Prostate gland (tissue), 2 donors: Measurements from ENCODE around the gene HDAC10. TPM values are rescaled to one million over a fixed set of nuclear protein-coding genes. Genes with fewer than 3 reads are reported as not detected.

Experiments used
- DNase-seq: peaks from one replicate; pipeline ENCODE4 v3.0.0-alpha.2; 2019; ENCODE audit warnings: low spot score
- H3K27ac ChIP-seq, 2 donors: fragments of 200-600 bp; sonication (generic); 2 replicates each; pipeline ENCODE4 v1.5.1; 2017 to 2019
- H3K27me3 ChIP-seq: fragments of 200-600 bp; sonication (generic); replicated peaks from 2 replicates; pipeline ENCODE4 v1.5.1; 2019; ENCODE audit not compliant: insufficient read depth
- H3K36me3 ChIP-seq, 2 donors: fragments of 200-600 bp; sonication (generic); 1 replicate in 1 of 2; 2 replicates in 1 of 2; pipeline versions ENCODE4 v1.5.1 to v1.8.1; 2017 to 2019
- H3K4me1 ChIP-seq: fragments of 200-600 bp; sonication (generic); replicated peaks from 2 replicates; pipeline ENCODE4 v1.5.1; 2019
- H3K4me3 ChIP-seq, 2 donors: fragments of 200-600 bp; sonication (generic); 2 replicates each; pipeline ENCODE4 v1.5.1; 2017 to 2019
- H3K9me3 ChIP-seq: fragments of 200-600 bp; sonication (generic); 2 replicates; pipeline ENCODE4 v1.5.1; 2017
- CTCF ChIP-seq, 4 experiments: fragments of 200-600 bp in 2 of 4; fragments of 450-650 bp in 2 of 4; sonication (generic) in 2 of 4; IDR thresholded peaks; 1 replicate in 3 of 4; 2 replicates in 1 of 4; pipeline ENCODE4 v1.5.1; 2016 to 2019; ENCODE audit warnings: antibody characterized with exemption in 4 of 4, mild to moderate bottlenecking in 2 of 4, moderate library complexity in 2 of 4
- POLR2A ChIP-seq: fragments of 450-650 bp; IDR thresholded peaks from one replicate; pipeline ENCODE4 v1.6.1; 2016; ENCODE audit warnings: antibody characterized with exemption, mild to moderate bottlenecking
- POLR2AphosphoS5 ChIP-seq: sonication (generic); formaldehyde crosslinking; IDR thresholded peaks from one replicate; pipeline ENCODE4 v1.6.1; 2017; ENCODE audit warnings: antibody characterized with exemption
- WGBS: methylation state at CpG from one replicate; pipeline ENCODE4 v1.1.5; 2018; 5-methylcytosine and 5-hydroxymethylcytosine counted together
- intact Hi-C: fragments of 100-400 bp; cut with DNase I; formaldehyde crosslinking; loops from one replicate; pipeline ENCODE4 v1.14.2; 2022
- total RNA-seq, 2 donors: library from RNA; depleted of rRNA; stranded (reverse); fragments of >200 nt; gene quantifications; one replicate each; pipeline ENCODE4 v1.1.0, GENCODE V29; 2016

Gene HDAC10
- total RNA-seq, 2 donors from 2014 or later = 36.9 to 41.3 TPM

- Histone ChIP-seq H3K9me3 (no peaks in the 10 kb centered on the region), H3K27me3 (no peaks in the 10 kb centered on the region), H3K4me3 (peak overlapping the region; percentile 40 to 53), H3K27ac (peak overlapping the region; percentile 55 to 75), H3K4me1 (peaks cover 22% of the 10 kb centered on the region), H3K36me3 (no peaks in the 10 kb centered on the region)
- WGBS = 20% methylated on average over 18 of the region's 18 CpGs
- no peak for TF ChIP-seq POLR2A
- no peak for TF ChIP-seq POLR2AphosphoS5
- TF ChIP-seq CTCF (IDR thresholded peaks at IDR 0.05) = no peak
- no peak for DNase-seq
- intact Hi-C loops = no loop called here
Measured at GRCh38 chr22:50269573-50269969, 18.5 kb upstream of the HDAC10 start.

DNA sequence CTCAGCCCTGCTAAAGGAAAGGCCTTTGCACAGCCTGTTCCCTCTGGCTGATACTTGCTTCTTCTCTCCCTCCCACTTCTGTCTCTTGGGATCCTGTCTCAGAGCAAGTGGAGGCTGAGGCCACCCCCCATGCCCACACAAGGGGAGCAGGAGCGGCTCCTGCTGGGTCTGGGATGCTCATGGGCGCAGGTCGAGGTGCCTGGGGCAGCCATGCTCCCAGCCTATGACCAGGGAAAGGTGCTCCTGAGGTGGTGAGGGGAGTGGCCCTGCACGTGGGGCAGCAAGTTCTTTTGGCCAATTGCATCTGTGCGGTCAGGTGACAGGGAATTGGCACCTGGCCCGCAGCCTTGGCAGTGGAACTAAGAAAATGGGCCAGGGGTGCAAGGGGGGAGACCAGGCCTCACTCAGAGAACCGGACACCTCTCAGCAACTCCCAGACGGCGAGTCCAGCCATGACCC lies 17.6 kb upstream of the HDAC10 start:
- Histone ChIP-seq H3K27ac (peak overlapping the region in 1 of 2 donors; percentile 75), H3K27me3 (no peaks in the 10 kb centered on the region), H3K36me3 (no peaks in the 10 kb centered on the region), H3K4me1 (peaks cover 22% of the 10 kb centered on the region), H3K4me3 (no peak overlapping the region), H3K9me3 (no peaks in the 10 kb centered on the region)
- TF ChIP-seq POLR2A = no peak
- TF ChIP-seq POLR2AphosphoS5 = peak; percentile 73
- DNase-seq = peak; percentile 65
- intact Hi-C loops = no loop called here
- 14% methylated on average over 9 of the region's 9 CpGs for WGBS

DNA sequence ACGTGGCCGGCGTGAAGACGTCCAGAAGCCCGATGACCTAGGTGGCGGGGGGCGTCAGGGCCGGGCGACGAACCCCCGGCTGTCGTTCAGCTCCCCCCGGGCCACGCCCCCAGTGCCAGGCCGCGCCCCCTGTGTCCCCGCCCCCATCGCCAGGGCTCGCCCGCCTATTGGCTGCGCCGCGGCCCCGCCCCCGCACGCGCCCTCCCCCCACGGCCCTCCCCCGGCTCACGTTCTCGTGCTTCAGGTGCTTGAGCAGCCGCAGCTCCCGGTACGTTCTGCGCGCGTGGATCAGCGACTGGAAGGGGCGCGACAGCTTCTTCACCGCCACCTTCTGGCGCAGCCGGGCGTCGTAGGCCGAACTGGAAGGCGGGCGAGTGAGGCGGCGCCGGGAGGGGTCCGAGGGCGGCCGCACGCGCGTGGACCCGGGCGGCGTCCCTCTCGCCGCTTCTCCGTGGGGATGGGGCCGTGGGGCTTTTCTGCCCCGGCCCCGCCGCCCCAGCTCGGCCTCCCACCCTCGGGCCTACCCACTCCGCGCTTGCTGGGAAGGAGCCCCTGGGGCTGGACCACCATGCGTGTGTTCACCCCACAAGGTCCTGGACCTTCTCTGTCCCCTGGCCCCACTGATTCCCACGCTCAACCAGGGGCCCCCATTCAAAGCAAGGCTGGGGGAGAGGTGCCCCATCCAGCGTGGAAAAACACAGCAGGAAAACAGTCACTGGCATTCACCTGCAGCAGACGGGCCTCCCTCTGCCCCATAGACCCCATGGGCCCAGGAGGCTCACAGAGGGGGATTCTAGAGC lies 16.7 kb upstream of the HDAC10 start:
- peaks cover 22% of the 10 kb centered on the region for H3K4me1 ChIP-seq
- intact Hi-C loops = no loop called here
- TF ChIP-seq CTCF (IDR thresholded peaks at IDR 0.05) (peak in 3 of 4 experiments; percentile 22 to 45 (median 32)), POLR2AphosphoS5 (peak; percentile 7), POLR2A (no peak)
- no peaks in the 10 kb centered on the region for H3K27me3 ChIP-seq
- no peaks in the 10 kb centered on the region for H3K36me3 ChIP-seq
- DNase-seq = peak; percentile 82
- no peaks in the 10 kb centered on the region for H3K9me3 ChIP-seq
- peak overlapping the region; percentile 14 to 41 for H3K4me3 ChIP-seq
- H3K27ac ChIP-seq = peak overlapping the region; percentile 24 to 35
- 15% methylated on average over 35 of the region's 75 CpGs for WGBS

- Histone ChIP-seq H3K27me3 (no peaks in the 10 kb centered on the region), H3K4me1 (peaks cover 22% of the 10 kb centered on the region), H3K4me3 (peak overlapping the region; percentile 14 to 41), H3K9me3 (no peaks in the 10 kb centered on the region), H3K36me3 (no peaks in the 10 kb centered on the region), H3K27ac (no peak overlapping the region)
- DNase-seq = no peak
- intact Hi-C loops = no loop called here
- WGBS = 58% methylated on average over 30 of the region's 37 CpGs
- TF ChIP-seq POLR2AphosphoS5 = no peak
- no peak for TF ChIP-seq CTCF (IDR thresholded peaks at IDR 0.05)
- no peak for TF ChIP-seq POLR2A
Measured at GRCh38 chr22:50266994-50267393, 15.9 kb upstream of the HDAC10 start.

GRCh38 chr22:50264946-50265669 lies 14.0 kb upstream of the HDAC10 start:
- Histone ChIP-seq H3K4me1 (peaks cover 14% of the 10 kb centered on the region), H3K36me3 (no peaks in the 10 kb centered on the region), H3K4me3 (no peak overlapping the region), H3K9me3 (no peaks in the 10 kb centered on the region), H3K27ac (no peak overlapping the region), H3K27me3 (no peaks in the 10 kb centered on the region)
- TF ChIP-seq POLR2A (no peak), CTCF (IDR thresholded peaks at IDR 0.05) (no peak), POLR2AphosphoS5 (no peak)
- no peak for DNase-seq
- intact Hi-C loops = no loop called here
- 87% methylated on average over 15 of the region's 15 CpGs for WGBS
